ENCODE measurements around the gene MAPK10. TPM values are rescaled to one million over a fixed set of nuclear protein-coding genes. Genes with fewer than 3 reads are reported as not detected.

The MAPK10 gene
- total and polyA plus RNA-seq, 8 donors = 1.4 to 103 (median 15.0) TPM

- no peak for DNase-seq
- no peaks in the 10 kb centered on the region for H3K9me3 ChIP-seq
- H3K4me1 ChIP-seq = no peaks in the 10 kb centered on the region
- H3K27me3 ChIP-seq = no peaks in the 10 kb centered on the region
- peaks cover 10 to 29% (median 27%) of the 10 kb centered on the region in 4 donors for H3K36me3 ChIP-seq
- intact Hi-C loops (cut with DNase I; ENCODE audit: low total_unique reads) = no loop called here
- TF ChIP-seq POLR2AphosphoS5 (IDR thresholded peaks at IDR 0.05) (no peak), EP300 (IDR thresholded peaks at IDR 0.05) (no peak), POLR2A (IDR thresholded peaks at IDR 0.05) (no peak), CTCF (IDR thresholded peaks at IDR 0.05) (no peak)
- H3K4me3 ChIP-seq = no peak overlapping the region
- H3K27ac ChIP-seq = no peak overlapping the region
Observed at GRCh38 chr4:85994576-85994975, 365.3 kb downstream of the MAPK10 start.

GRCh38 chr4:85993641-85994040 is 366.2 kb downstream of the MAPK10 start:
- Histone ChIP-seq H3K27ac (no peak overlapping the region), H3K36me3 (peaks cover 10 to 29% (median 27%) of the 10 kb centered on the region in 4 donors), H3K4me3 (no peak overlapping the region), H3K27me3 (no peaks in the 10 kb centered on the region), H3K4me1 (no peaks in the 10 kb centered on the region), H3K9me3 (no peaks in the 10 kb centered on the region)
- TF ChIP-seq EP300 (IDR thresholded peaks at IDR 0.05) (no peak), CTCF (IDR thresholded peaks at IDR 0.05) (no peak), POLR2AphosphoS5 (IDR thresholded peaks at IDR 0.05) (no peak), POLR2A (IDR thresholded peaks at IDR 0.05) (no peak)
- no peak for DNase-seq
- 78 to 90% (median 84%) methylated on average over 2 of the region's 2 CpGs for WGBS, 5 donors
- intact Hi-C loops (cut with DNase I; ENCODE audit: low total_unique reads) = no loop called here

DNA sequence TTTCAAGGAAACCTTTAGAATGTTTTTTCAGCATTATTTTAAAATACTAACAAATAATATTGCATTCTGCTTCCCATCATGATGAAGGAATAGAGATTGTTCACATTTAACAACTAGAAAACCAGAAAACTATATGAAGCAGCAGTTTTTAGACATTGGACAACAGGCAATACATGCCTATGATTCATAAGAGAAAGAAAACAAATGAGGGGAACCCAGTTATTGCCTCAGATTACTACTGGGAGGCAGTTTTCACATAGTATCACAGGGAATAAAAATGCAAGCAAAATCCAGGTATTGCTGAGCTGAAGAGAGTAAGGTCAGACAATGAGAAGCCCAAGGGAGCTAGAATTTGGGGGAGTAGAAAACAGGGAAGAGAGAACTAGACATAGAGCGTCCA is 373.6 kb downstream of the MAPK10 start:
- intact Hi-C loops (cut with DNase I; ENCODE audit: low total_unique reads) = no loop called here
- 88 to 98% (median 97%) methylated on average over 1 of the region's 1 CpG for WGBS, 5 donors
- Histone ChIP-seq H3K4me3 (no peak overlapping the region), H3K4me1 (no peaks in the 10 kb centered on the region), H3K9me3 (no peaks in the 10 kb centered on the region), H3K27ac (no peak overlapping the region), H3K27me3 (no peaks in the 10 kb centered on the region), H3K36me3 (peaks cover 0 to 29% (median 24%) of the 10 kb centered on the region in 4 donors)
- no peak for TF ChIP-seq POLR2AphosphoS5 (IDR thresholded peaks at IDR 0.05)
- TF ChIP-seq EP300 (IDR thresholded peaks at IDR 0.05) = no peak
- TF ChIP-seq POLR2A (IDR thresholded peaks at IDR 0.05) = no peak
- no peak for TF ChIP-seq CTCF (IDR thresholded peaks at IDR 0.05)
- DNase-seq = no peak

- DNase-seq = no peak
- H3K4me1 ChIP-seq = no peaks in the 10 kb centered on the region
- H3K4me3 ChIP-seq = no peak overlapping the region
- H3K36me3 ChIP-seq = peaks cover 0 to 68% (median 32%) of the 10 kb centered on the region in 4 donors
- intact Hi-C loops (cut with DNase I; ENCODE audit: low total_unique reads) = no loop called here
- TF ChIP-seq POLR2AphosphoS5 (IDR thresholded peaks at IDR 0.05) (no peak), POLR2A (IDR thresholded peaks at IDR 0.05) (no peak), CTCF (IDR thresholded peaks at IDR 0.05) (no peak), EP300 (IDR thresholded peaks at IDR 0.05) (no peak)
- H3K9me3 ChIP-seq = no peaks in the 10 kb centered on the region
- H3K27me3 ChIP-seq = no peaks in the 10 kb centered on the region
- WGBS, 5 donors = 71 to 82% (median 79%) methylated on average over 3 of the region's 3 CpGs
- no peak overlapping the region for H3K27ac ChIP-seq
Observed at GRCh38 chr4:85979276-85979675, 380.6 kb downstream of the MAPK10 start.
